Uterus (tissue), 4 donors: Measurements from ENCODE around the gene MTUS2. TPM values are rescaled to one million over a fixed set of nuclear protein-coding genes. Genes with fewer than 3 reads are reported as not detected.

Experiments used
- DNase-seq, 2 donors: peaks; one replicate each; pipeline ENCODE4 v3.0.0-alpha.2; 2019 to 2020
- H3K27ac ChIP-seq, 2 donors: fragments of 200-600 bp; sonication (generic); 1 replicate in 1 of 2; 2 replicates in 1 of 2; pipeline ENCODE4 v1.5.1; 2016 to 2018
- H3K27me3 ChIP-seq, 2 donors: fragments of 200-600 bp; sonication (generic); one replicate each; pipeline ENCODE4 v1.5.1; 2018 to 2019; ENCODE audit warnings: control low read depth in 1 of 2
- H3K36me3 ChIP-seq, 2 donors: fragments of 200-600 bp; sonication (generic); one replicate each; pipeline ENCODE4 v1.5.1; 2019; ENCODE audit warnings: control low read depth in 1 of 2
- H3K4me1 ChIP-seq, 2 donors: fragments of 200-600 bp; sonication (generic); one replicate each; pipeline ENCODE4 v1.5.1; 2018 to 2019; ENCODE audit warnings: control low read depth in 1 of 2
- H3K4me3 ChIP-seq, 2 donors: fragments of 200-600 bp; sonication (generic); 1 replicate in 1 of 2; 2 replicates in 1 of 2; pipeline ENCODE4 v1.5.1; 2018 to 2019; ENCODE audit warnings: mild to moderate bottlenecking in 1 of 2
- H3K9me3 ChIP-seq, 2 donors: fragments of 200-600 bp; sonication (generic); one replicate each; pipeline ENCODE4 v1.5.1; 2019; ENCODE audit warnings: control low read depth in 1 of 2
- POLR2A ChIP-seq, 2 donors: fragments of 450-650 bp; IDR thresholded peaks; one replicate each; pipeline ENCODE4 v1.6.1; 2016; ENCODE audit warnings: antibody characterized with exemption in 2 of 2, mild to moderate bottlenecking in 1 of 2, moderate library complexity in 1 of 2
- intact Hi-C: fragments of 100-400 bp; cut with DNase I; formaldehyde crosslinking; loops from one replicate; pipeline ENCODE4 v1.15.1; 2023; ENCODE audit warnings: low total_unique reads
- total RNA-seq, 4 donors: library from RNA; depleted of rRNA in 3 of 4; stranded (reverse); fragments of >200 nt in 3 of 4; gene quantifications; one replicate each; pipeline versions ENCODE4 v1.1.0 to v1.2.4, GENCODE V29; 2014 to 2023
- TF ChIP-seq, protein P1 (sequence below), 4 experiments: fragments of 200-600 bp in 2 of 4; fragments of 450-650 bp in 2 of 4; sonication (generic) in 2 of 4; IDR thresholded peaks; one replicate each; pipeline ENCODE4 v1.5.1; 2016 to 2019; ENCODE audit warnings: antibody characterized with exemption in 4 of 4, mild to moderate bottlenecking in 2 of 4, moderate library complexity in 1 of 4
- donor health status: DM: yes; HTN: yes; CAD: no.

The MTUS2 gene
- total RNA-seq, 4 donors from 2014 or later = 0.26 to 4.0 (median 3.6) TPM; not detected in 1

DNA sequence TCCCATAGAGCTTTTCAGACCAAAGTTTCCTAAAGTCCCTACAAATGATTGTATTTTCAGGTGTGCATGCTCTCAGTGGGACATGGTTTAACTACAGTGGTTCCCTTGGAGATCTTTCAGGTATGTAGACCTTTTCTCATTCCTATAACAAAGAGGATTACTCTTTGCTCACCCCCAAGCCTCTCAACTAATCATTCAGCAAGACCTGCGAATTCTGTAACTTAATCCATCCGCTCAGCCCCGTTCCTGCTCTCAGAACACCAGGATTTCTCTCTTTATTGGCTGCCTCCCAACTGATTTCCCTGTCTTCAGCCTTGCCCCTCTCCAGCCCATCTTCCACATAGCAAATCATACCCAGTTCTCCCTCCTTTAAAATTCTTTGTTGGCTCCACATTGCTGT is 253.6 kb downstream of the MTUS2 start:
- no peaks in the 10 kb centered on the region for H3K4me1 ChIP-seq
- H3K36me3 ChIP-seq = no peaks in the 10 kb centered on the region
- H3K4me3 ChIP-seq = no peak overlapping the region
- no peak for DNase-seq
- no peaks in the 10 kb centered on the region for H3K27me3 ChIP-seq
- no peak for TF ChIP-seq POLR2A (IDR thresholded peaks at IDR 0.05)
- TF ChIP-seq, protein P1, sequence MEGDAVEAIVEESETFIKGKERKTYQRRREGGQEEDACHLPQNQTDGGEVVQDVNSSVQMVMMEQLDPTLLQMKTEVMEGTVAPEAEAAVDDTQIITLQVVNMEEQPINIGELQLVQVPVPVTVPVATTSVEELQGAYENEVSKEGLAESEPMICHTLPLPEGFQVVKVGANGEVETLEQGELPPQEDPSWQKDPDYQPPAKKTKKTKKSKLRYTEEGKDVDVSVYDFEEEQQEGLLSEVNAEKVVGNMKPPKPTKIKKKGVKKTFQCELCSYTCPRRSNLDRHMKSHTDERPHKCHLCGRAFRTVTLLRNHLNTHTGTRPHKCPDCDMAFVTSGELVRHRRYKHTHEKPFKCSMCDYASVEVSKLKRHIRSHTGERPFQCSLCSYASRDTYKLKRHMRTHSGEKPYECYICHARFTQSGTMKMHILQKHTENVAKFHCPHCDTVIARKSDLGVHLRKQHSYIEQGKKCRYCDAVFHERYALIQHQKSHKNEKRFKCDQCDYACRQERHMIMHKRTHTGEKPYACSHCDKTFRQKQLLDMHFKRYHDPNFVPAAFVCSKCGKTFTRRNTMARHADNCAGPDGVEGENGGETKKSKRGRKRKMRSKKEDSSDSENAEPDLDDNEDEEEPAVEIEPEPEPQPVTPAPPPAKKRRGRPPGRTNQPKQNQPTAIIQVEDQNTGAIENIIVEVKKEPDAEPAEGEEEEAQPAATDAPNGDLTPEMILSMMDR (IDR thresholded peaks at IDR 0.05) = no peak
- no peak overlapping the region for H3K27ac ChIP-seq
- intact Hi-C loops = no loop called here
- H3K9me3 ChIP-seq = no peaks in the 10 kb centered on the region

DNA sequence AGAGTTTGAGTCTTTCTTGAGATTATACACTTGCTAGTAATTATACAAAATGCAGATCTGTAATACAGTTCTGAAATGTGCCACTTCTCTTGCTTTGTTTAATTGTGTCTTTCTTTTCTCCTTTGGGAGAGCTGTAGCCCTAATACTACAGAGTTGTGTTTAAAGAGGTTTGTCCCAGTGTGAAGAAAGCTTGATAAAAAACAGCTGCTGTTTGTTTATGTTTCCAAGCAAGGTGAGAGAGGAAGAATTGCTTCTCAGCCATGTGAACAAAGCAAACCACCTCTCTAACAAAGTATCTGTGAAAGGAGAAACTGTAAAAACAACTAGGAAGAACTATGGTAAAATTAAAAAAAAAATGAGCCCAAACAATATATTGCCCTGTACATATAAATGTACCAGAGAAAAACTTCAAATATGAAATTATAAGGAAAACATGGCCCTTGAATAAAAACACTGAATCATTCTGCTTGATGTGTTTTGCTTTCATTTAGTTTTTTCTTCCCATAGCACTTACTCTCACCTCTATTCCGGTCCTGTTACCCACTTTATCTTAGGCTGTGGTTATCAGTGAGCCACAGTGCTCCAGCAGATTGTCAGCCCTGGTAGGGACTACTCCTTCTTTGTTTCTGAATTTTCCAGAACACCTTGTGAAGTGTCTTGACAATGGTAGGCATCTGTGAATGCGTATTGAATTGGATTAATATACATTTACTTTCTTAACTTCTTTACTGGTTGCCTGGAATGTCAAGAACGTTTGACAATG is 257.1 kb downstream of the MTUS2 start:
- no peak overlapping the region for H3K4me3 ChIP-seq
- no peaks in the 10 kb centered on the region for H3K4me1 ChIP-seq
- intact Hi-C loops = no loop called here
- H3K27ac ChIP-seq = no peak overlapping the region
- H3K27me3 ChIP-seq = no peaks in the 10 kb centered on the region
- no peak for TF ChIP-seq POLR2A (IDR thresholded peaks at IDR 0.05)
- TF ChIP-seq, protein P1 (IDR thresholded peaks at IDR 0.05) = no peak
- DNase-seq = no peak
- H3K9me3 ChIP-seq = no peaks in the 10 kb centered on the region
- no peaks in the 10 kb centered on the region for H3K36me3 ChIP-seq

DNA sequence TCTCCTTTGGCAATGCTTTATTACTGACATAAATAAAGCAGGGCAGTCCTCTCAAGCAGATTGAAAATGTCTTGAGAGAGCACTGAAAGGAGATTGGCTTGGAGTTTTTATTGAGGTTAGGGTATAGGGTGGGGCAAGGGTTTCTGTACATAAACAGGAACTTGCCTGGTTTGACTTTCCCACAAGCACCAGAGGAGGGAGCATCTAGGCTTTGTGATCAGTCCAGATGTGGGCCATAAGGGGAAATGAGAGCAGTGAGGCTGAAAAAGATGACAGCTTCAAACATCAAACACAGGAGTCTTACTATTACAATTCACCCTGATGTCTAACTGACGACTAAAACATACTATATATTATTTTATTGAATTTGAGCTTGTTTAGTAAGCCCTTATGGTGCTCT is 260.9 kb downstream of the MTUS2 start:
- H3K4me1 ChIP-seq = no peaks in the 10 kb centered on the region
- intact Hi-C loops = no loop called here
- no peaks in the 10 kb centered on the region for H3K27me3 ChIP-seq
- H3K27ac ChIP-seq = no peak overlapping the region
- TF ChIP-seq POLR2A (IDR thresholded peaks at IDR 0.05) = no peak
- TF ChIP-seq, protein P1 (IDR thresholded peaks at IDR 0.05) = no peak
- H3K4me3 ChIP-seq = no peak overlapping the region
- DNase-seq = no peak
- no peaks in the 10 kb centered on the region for H3K36me3 ChIP-seq
- no peaks in the 10 kb centered on the region for H3K9me3 ChIP-seq

DNA sequence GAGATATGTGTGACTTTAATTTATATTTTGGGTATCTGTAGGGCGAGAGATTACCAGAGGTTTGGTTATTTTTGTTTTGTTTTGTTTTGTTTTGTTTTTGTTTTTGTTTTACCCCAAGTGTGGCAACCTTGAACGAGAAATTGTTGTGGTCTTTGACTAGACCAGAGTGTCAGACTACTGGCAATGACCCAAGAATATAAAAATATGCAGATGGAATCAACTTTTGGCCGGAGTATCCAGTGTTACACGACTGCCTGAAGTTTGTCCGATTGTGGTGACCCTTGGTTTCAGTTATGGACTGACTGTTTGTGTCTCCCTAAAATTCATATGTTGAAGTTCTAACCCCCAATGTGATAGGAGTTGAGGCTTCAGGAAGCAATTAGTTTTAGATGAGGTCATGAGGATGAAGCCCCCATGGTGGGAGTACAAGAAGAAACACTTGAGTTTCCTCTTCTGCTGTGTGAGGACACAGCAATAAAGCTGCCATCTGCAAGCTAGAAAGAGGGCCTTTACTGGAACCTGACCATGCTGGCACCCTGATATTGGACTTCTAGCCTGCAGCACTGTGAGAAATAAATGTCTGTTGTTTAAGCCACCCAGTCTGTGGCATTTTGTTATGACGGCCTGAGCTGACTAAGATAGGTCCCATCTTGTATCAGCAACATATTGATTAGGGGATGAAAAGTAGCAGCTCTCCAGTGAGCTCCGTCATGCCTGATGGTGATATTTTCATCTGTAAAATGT is 261.7 kb downstream of the MTUS2 start:
- Histone ChIP-seq H3K27ac (no peak overlapping the region), H3K4me3 (no peak overlapping the region), H3K27me3 (no peaks in the 10 kb centered on the region), H3K36me3 (no peaks in the 10 kb centered on the region), H3K4me1 (no peaks in the 10 kb centered on the region), H3K9me3 (no peaks in the 10 kb centered on the region)
- TF ChIP-seq POLR2A (IDR thresholded peaks at IDR 0.05) = no peak
- TF ChIP-seq, protein P1 (IDR thresholded peaks at IDR 0.05) = no peak
- DNase-seq = no peak
- intact Hi-C loops = no loop called here

DNA sequence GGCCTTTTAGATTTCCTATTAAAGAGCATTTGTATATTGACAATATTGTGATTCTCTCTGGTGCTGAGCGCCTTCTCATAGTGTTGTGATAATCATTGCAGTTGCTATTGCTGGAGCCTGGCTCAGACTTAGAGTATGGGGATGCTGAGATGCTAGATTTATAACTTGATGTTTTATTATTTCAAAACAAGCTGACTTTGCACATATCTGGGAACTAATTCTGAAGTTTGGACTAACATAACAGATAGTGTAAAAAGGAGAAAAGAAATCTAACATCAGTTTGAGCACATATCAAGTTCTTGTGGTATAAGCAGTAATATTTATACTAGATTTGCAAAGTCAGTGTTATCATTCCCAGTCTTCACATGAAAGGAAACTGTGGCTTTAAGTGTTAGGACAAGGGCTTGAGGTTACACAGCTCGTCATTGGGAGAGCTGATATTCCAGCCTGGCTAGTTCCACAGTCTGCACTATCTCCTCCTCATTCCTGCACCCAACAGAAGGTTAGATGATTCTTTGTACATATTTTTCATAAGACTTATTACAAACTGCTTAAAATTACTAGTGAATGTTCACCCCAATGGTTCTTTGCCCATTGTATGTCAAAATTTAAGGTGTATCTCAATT is 279.8 kb downstream of the MTUS2 start:
- H3K27me3 ChIP-seq = no peaks in the 10 kb centered on the region
- H3K9me3 ChIP-seq = no peaks in the 10 kb centered on the region
- no peaks in the 10 kb centered on the region for H3K36me3 ChIP-seq
- no peaks in the 10 kb centered on the region for H3K4me1 ChIP-seq
- no peak for DNase-seq
- intact Hi-C loops = no loop called here
- TF ChIP-seq, protein P1 (IDR thresholded peaks at IDR 0.05) = no peak
- no peak for TF ChIP-seq POLR2A (IDR thresholded peaks at IDR 0.05)
- H3K27ac ChIP-seq = no peak overlapping the region
- no peak overlapping the region for H3K4me3 ChIP-seq
